ENCODE measurements around the gene PPP1R3C. TPM values are rescaled to one million over a fixed set of nuclear protein-coding genes. Genes with fewer than 3 reads are reported as not detected.

PPP1R3C gene
- total and polyA plus RNA-seq, 2 donors from 2014 or later, result 13.6 to 20.3 TPM

GRCh38 chr10:91604553-91605534, 28.0 kb downstream of the PPP1R3C start:
- H3K9ac ChIP-seq (ENCODE audit: low read length in 3 of 3), result no peak overlapping the region
- intact Hi-C loops (cut with DNase I), result no loop called here
- FAIRE-seq, result no peak
- H3K4me3 ChIP-seq (ENCODE audit: low read length in 3 of 3), result peak overlapping the region in 2 of 3 donors; percentile 16 to 38
- H3K36me3 ChIP-seq (ENCODE audit: control insufficient read depth in 2 of 3, insufficient read depth in 3 of 3, low read length in 3 of 3), result no peaks in the 10 kb centered on the region
- TF ChIP-seq, protein P1, sequence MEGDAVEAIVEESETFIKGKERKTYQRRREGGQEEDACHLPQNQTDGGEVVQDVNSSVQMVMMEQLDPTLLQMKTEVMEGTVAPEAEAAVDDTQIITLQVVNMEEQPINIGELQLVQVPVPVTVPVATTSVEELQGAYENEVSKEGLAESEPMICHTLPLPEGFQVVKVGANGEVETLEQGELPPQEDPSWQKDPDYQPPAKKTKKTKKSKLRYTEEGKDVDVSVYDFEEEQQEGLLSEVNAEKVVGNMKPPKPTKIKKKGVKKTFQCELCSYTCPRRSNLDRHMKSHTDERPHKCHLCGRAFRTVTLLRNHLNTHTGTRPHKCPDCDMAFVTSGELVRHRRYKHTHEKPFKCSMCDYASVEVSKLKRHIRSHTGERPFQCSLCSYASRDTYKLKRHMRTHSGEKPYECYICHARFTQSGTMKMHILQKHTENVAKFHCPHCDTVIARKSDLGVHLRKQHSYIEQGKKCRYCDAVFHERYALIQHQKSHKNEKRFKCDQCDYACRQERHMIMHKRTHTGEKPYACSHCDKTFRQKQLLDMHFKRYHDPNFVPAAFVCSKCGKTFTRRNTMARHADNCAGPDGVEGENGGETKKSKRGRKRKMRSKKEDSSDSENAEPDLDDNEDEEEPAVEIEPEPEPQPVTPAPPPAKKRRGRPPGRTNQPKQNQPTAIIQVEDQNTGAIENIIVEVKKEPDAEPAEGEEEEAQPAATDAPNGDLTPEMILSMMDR (IDR thresholded peaks at IDR 0.05; ENCODE audit: borderline replicate concordance, extremely low read depth, insufficient read depth), result peak; percentile 4
- peak overlapping the region; percentile 28 to 68 for H3K27ac ChIP-seq (ENCODE audit: low read depth in 2 of 2, low read length in 2 of 2)
- peaks cover 0 to 7% (median 0%) of the 10 kb centered on the region in 3 donors for H3K9me3 ChIP-seq (ENCODE audit: control insufficient read depth in 2 of 3, insufficient read depth in 1 of 3, low read length in 3 of 3)
- peaks cover 9 to 45% (median 18%) of the 10 kb centered on the region in 3 donors for H3K4me1 ChIP-seq (ENCODE audit: control insufficient read depth in 2 of 3, insufficient read depth in 2 of 3, low read depth in 1 of 3, low read length in 3 of 3)
- H3K27me3 ChIP-seq (ENCODE audit: control insufficient read depth, insufficient read depth, low read length), result no peaks in the 10 kb centered on the region
- DNase-seq, result peak in 2 of 5 donors; percentile 77 to 88

GRCh38 chr10:91603931-91604331, 28.9 kb downstream of the PPP1R3C start:
- peak; percentile 66 for FAIRE-seq

GRCh38 chr10:91602868-91603568, 29.9 kb downstream of the PPP1R3C start:
- no peaks in the 10 kb centered on the region for H3K36me3 ChIP-seq (ENCODE audit: control insufficient read depth in 2 of 3, insufficient read depth in 3 of 3, low read length in 3 of 3)
- intact Hi-C loops (cut with DNase I), result no loop called here
- H3K9me3 ChIP-seq (ENCODE audit: control insufficient read depth in 2 of 3, insufficient read depth in 1 of 3, low read length in 3 of 3), result peaks cover 0 to 7% (median 0%) of the 10 kb centered on the region in 3 donors
- no peak for DNase-seq
- no peak for FAIRE-seq
- H3K4me3 ChIP-seq (ENCODE audit: low read length in 3 of 3), result no peak overlapping the region
- peaks cover 4 to 31% (median 7%) of the 10 kb centered on the region in 3 donors for H3K4me1 ChIP-seq (ENCODE audit: control insufficient read depth in 2 of 3, insufficient read depth in 2 of 3, low read depth in 1 of 3, low read length in 3 of 3)
- peak overlapping the region; percentile 28 to 68 for H3K27ac ChIP-seq (ENCODE audit: low read depth in 2 of 2, low read length in 2 of 2)
- TF ChIP-seq, protein P1 (IDR thresholded peaks at IDR 0.05; ENCODE audit: borderline replicate concordance, extremely low read depth, insufficient read depth), result no peak
- H3K9ac ChIP-seq (ENCODE audit: low read length in 3 of 3), result no peak overlapping the region
- H3K27me3 ChIP-seq (ENCODE audit: control insufficient read depth, insufficient read depth, low read length), result no peaks in the 10 kb centered on the region

More at GRCh38 chr10:91603931-91604331, 28.9 kb downstream of the PPP1R3C start:
- intact Hi-C loops (cut with DNase I), result no loop called here
- no peaks in the 10 kb centered on the region for H3K27me3 ChIP-seq (ENCODE audit: control insufficient read depth, insufficient read depth, low read length)
- no peak overlapping the region for H3K9ac ChIP-seq (ENCODE audit: low read length in 3 of 3)
- H3K27ac ChIP-seq (ENCODE audit: low read depth in 2 of 2, low read length in 2 of 2), result peak overlapping the region; percentile 28 to 68
- peaks cover 0 to 7% (median 0%) of the 10 kb centered on the region in 3 donors for H3K9me3 ChIP-seq (ENCODE audit: control insufficient read depth in 2 of 3, insufficient read depth in 1 of 3, low read length in 3 of 3)
- peaks cover 6 to 40% (median 14%) of the 10 kb centered on the region in 3 donors for H3K4me1 ChIP-seq (ENCODE audit: control insufficient read depth in 2 of 3, insufficient read depth in 2 of 3, low read depth in 1 of 3, low read length in 3 of 3)
- H3K36me3 ChIP-seq (ENCODE audit: control insufficient read depth in 2 of 3, insufficient read depth in 3 of 3, low read length in 3 of 3), result no peaks in the 10 kb centered on the region
- peak in 3 of 5 donors; percentile 68 to 92 (median 91) for DNase-seq
- H3K4me3 ChIP-seq (ENCODE audit: low read length in 3 of 3), result peak overlapping the region; percentile 13 to 43 (median 38)
- TF ChIP-seq, protein P1 (IDR thresholded peaks at IDR 0.05; ENCODE audit: borderline replicate concordance, extremely low read depth, insufficient read depth), result no peak

All from kidney (tissue), 14 donors.